Prostate gland (tissue), 2 donors: ENCODE results near the gene NUP58. TPM values are rescaled to one million over a fixed set of nuclear protein-coding genes. Genes with fewer than 3 reads are reported as not detected.

Experiments
- DNase-seq: peaks from one replicate; pipeline ENCODE4 v3.0.0-alpha.2; 2019; ENCODE audit warnings: low spot score
- H3K27ac ChIP-seq, 2 donors: fragments of 200-600 bp; sonication (generic); 2 replicates each; pipeline ENCODE4 v1.5.1; 2017 to 2019
- H3K27me3 ChIP-seq: fragments of 200-600 bp; sonication (generic); replicated peaks from 2 replicates; pipeline ENCODE4 v1.5.1; 2019; ENCODE audit not compliant: insufficient read depth
- H3K36me3 ChIP-seq, 2 donors: fragments of 200-600 bp; sonication (generic); 1 replicate in 1 of 2; 2 replicates in 1 of 2; pipeline versions ENCODE4 v1.5.1 to v1.8.1; 2017 to 2019
- H3K4me1 ChIP-seq: fragments of 200-600 bp; sonication (generic); replicated peaks from 2 replicates; pipeline ENCODE4 v1.5.1; 2019
- H3K4me3 ChIP-seq, 2 donors: fragments of 200-600 bp; sonication (generic); 2 replicates each; pipeline ENCODE4 v1.5.1; 2017 to 2019
- H3K9me3 ChIP-seq: fragments of 200-600 bp; sonication (generic); 2 replicates; pipeline ENCODE4 v1.5.1; 2017
- POLR2A ChIP-seq: fragments of 450-650 bp; IDR thresholded peaks from one replicate; pipeline ENCODE4 v1.6.1; 2016; ENCODE audit warnings: antibody characterized with exemption, mild to moderate bottlenecking
- POLR2AphosphoS5 ChIP-seq: sonication (generic); formaldehyde crosslinking; IDR thresholded peaks from one replicate; pipeline ENCODE4 v1.6.1; 2017; ENCODE audit warnings: antibody characterized with exemption
- WGBS: methylation state at CpG from one replicate; pipeline ENCODE4 v1.1.5; 2018; 5-methylcytosine and 5-hydroxymethylcytosine counted together
- intact Hi-C: fragments of 100-400 bp; cut with DNase I; formaldehyde crosslinking; loops from one replicate; pipeline ENCODE4 v1.14.2; 2022
- total RNA-seq, 2 donors: library from RNA; depleted of rRNA; stranded (reverse); fragments of >200 nt; gene quantifications; one replicate each; pipeline ENCODE4 v1.1.0, GENCODE V29; 2016
- TF ChIP-seq, protein P1 (sequence below), 4 experiments: fragments of 200-600 bp in 2 of 4; fragments of 450-650 bp in 2 of 4; sonication (generic) in 2 of 4; IDR thresholded peaks; 1 replicate in 3 of 4; 2 replicates in 1 of 4; pipeline ENCODE4 v1.5.1; 2016 to 2019; ENCODE audit warnings: antibody characterized with exemption in 4 of 4, mild to moderate bottlenecking in 2 of 4, moderate library complexity in 2 of 4

The NUP58 gene
- total RNA-seq, 2 donors from 2014 or later: 35.6 to 143 TPM

DNA sequence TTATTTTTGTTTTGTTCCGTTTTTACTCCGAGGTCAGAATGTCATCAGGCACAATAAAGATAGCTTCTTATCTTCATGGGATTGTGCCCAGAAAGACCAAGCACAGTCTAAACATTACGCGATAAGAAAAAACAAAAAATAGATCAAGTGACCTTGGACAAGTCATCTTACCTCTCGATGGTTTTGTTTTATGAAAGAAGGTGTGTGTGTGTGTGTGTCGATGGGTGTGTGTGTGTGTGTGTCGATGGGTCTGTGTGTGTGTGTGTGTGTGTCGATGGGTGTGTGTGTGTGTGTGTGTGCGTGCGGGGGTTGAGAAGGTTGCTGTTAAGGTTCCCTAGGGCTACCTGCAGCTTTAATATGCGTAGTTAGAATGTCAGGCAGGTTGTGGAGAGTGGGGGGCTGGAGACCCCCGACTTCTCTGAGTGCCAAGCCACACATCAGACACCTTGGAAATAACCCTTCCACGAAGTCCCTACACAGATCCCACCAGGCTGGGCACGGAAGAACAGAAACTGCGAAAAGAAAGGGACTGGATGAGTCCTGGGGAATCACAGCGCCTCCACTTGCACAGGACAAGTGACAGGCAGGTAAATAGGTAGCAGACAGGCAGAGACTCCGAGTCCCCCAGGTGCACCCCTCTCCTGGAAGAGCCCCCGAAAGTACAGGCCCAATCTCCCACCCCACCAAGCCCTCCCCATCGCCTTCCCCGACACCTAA, 69.9 kb downstream of the NUP58 start:
- intact Hi-C loops: no loop called here

DNA sequence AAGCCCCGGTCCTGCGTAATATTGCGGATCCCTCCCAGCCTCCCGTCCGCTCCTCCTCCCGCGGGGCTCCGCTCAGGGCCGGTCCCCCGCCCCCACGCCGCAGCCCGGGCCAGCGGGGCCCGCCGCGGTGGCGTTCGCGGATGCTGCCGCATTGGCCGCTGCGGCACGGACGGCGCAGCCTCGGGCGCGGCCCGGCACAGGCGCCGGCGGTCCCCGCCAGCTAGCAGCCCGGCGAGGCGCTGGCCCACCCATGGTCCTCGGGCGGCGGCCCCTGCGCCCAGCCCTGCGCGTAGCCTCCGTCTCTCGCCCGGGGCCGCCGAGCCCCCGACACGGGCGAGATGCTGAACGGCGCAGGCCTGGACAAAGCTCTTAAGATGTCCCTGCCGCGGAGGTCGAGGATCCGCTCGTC, 70.5 kb downstream of the NUP58 start, which contains the start of gene ATP8A2:
Gene ATP8A2 (plus strand): TSS at position 100 of the 409 bp plus-strand sequence. CDS start 239 bp downstream, at position 339.
- Histone ChIP-seq H3K27ac (no peak within 1 kb of the TSS), H3K4me3 (peak within 1 kb of the TSS; percentile 15 to 32), H3K4me1 (no peaks in the 10 kb centered on the region), H3K36me3 (no peaks in the 10 kb centered on the region), H3K27me3 (peaks cover 5% of the 10 kb centered on the region), H3K9me3 (no peaks in the 10 kb centered on the region)
- TF ChIP-seq POLR2AphosphoS5 (no peak), POLR2A (no peak)
- TF ChIP-seq, protein P1, sequence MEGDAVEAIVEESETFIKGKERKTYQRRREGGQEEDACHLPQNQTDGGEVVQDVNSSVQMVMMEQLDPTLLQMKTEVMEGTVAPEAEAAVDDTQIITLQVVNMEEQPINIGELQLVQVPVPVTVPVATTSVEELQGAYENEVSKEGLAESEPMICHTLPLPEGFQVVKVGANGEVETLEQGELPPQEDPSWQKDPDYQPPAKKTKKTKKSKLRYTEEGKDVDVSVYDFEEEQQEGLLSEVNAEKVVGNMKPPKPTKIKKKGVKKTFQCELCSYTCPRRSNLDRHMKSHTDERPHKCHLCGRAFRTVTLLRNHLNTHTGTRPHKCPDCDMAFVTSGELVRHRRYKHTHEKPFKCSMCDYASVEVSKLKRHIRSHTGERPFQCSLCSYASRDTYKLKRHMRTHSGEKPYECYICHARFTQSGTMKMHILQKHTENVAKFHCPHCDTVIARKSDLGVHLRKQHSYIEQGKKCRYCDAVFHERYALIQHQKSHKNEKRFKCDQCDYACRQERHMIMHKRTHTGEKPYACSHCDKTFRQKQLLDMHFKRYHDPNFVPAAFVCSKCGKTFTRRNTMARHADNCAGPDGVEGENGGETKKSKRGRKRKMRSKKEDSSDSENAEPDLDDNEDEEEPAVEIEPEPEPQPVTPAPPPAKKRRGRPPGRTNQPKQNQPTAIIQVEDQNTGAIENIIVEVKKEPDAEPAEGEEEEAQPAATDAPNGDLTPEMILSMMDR (IDR thresholded peaks at IDR 0.05): no peak
- intact Hi-C loops: no loop called here
- no peak for DNase-seq
- under 1% methylated on average over 56 of the region's 58 CpGs for WGBS

More for the DNA sequence above, 69.9 kb downstream of the NUP58 start:
- Histone ChIP-seq H3K36me3 (no peaks in the 10 kb centered on the region), H3K4me1 (no peaks in the 10 kb centered on the region), H3K4me3 (peak overlapping the region; percentile 15 to 32), H3K27ac (no peak overlapping the region), H3K27me3 (peaks cover 5% of the 10 kb centered on the region), H3K9me3 (no peaks in the 10 kb centered on the region)
- 50% methylated on average over 20 of the region's 20 CpGs for WGBS
- no peak for DNase-seq
- TF ChIP-seq, protein P1 (IDR thresholded peaks at IDR 0.05): no peak
- TF ChIP-seq POLR2AphosphoS5 (no peak), POLR2A (no peak)

DNA sequence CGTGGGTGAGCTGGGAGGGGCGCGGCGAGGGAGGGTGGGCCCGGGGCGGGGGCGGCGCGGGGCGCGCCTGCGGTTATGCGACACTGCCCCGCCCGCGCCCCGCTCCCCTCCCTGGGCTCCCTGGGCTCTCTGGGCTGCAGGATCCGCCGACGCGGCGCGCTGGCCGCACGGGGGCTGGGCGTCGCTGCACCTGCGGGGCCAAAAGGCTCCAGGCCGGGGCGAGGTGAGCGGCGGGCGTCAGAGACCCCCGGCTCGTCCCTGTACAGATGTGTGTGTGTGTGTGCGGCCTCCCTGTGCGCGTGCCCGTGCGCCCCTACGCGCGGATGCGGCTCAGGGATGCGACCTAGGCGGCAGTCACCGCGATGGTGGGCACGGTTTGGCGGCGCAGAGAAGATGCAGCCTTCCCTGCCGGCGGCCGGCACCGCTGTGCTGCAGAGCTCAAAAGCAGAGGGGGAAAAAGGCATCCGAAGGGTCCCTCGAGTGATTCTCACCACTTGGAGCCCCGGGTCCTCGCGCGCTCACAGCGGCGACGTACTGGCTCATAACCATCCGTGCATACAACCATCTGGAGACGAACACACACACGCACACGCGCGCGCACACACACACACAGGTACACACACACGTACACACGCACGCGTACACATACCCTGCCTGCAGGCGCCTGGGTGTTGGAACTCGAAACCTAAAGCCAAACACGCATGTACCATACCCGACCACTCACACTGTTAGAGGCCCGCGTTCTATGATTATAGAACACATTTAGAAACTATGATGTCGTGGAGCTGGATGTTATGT, 71.1 kb downstream of the NUP58 start:
- peak overlapping the region; percentile 15 to 32 for H3K4me3 ChIP-seq
- intact Hi-C loops: no loop called here
- TF ChIP-seq POLR2AphosphoS5 (no peak), POLR2A (no peak)
- TF ChIP-seq, protein P1 (IDR thresholded peaks at IDR 0.05): no peak

DNA sequence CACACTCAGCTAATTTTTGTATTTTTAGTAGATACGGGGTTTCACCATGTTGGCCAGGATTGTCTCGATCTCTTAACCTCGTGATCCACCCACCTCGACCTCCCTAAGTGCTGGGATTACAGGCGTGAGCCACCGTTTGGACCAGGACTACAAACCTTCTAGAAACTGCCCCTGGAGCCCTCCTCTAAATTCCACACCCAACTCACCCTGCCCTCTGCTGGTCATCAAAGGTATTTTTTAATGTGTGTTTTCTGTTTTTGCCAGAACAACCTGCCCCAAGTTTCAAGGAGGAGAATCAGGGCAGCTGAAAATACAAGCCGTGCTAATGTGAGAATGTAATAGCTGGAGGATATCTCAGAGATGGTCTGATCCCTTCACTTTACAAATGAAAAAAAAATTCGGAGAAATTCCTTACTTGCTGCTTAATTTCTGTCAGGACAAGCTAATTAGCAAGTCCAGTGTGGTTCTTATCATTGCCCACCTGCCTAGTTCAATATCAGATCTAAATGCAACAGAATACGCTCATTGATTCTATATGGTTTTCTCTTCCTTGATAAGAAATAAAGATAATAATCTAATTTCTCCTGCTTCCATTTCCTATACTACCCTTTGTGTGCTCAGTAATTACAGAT, 74.4 kb downstream of the NUP58 start:
- Histone ChIP-seq H3K4me1 (no peaks in the 10 kb centered on the region), H3K27me3 (peaks cover 5% of the 10 kb centered on the region), H3K4me3 (no peak overlapping the region), H3K27ac (no peak overlapping the region), H3K9me3 (no peaks in the 10 kb centered on the region), H3K36me3 (no peaks in the 10 kb centered on the region)
- peak; percentile 7 for DNase-seq
- 45% methylated on average over 9 of the region's 9 CpGs for WGBS
- no peak for TF ChIP-seq POLR2A
- TF ChIP-seq, protein P1 (IDR thresholded peaks at IDR 0.05): peak; percentile 25 to 57 (median 50)
- intact Hi-C loops: no loop called here

More for the DNA sequence above, 71.1 kb downstream of the NUP58 start:
- 9% methylated on average over 68 of the region's 82 CpGs for WGBS
- peaks cover 5% of the 10 kb centered on the region for H3K27me3 ChIP-seq
- H3K4me1 ChIP-seq: no peaks in the 10 kb centered on the region
- DNase-seq: no peak
- H3K36me3 ChIP-seq: no peaks in the 10 kb centered on the region
- H3K9me3 ChIP-seq: no peaks in the 10 kb centered on the region
- H3K27ac ChIP-seq: no peak overlapping the region
